HEK293 (cell line): Measurements from ENCODE around the gene NCEH1.

Experiments used
- CTCF ChIA-PET: fragments of 350-600 bp; formaldehyde crosslinking; extraction: SDS; loops from one replicate; lab custom pipeline; 2021; ENCODE audit warnings: antibody characterized with exemption; lab: Yijun Ruan, JAX
- POLR2A ChIA-PET: fragments of 300-600 bp; formaldehyde crosslinking; extraction: SDS; loops from one replicate; lab custom pipeline; 2020; ENCODE audit warnings: antibody characterized with exemption, inconsistent platforms; lab: Yijun Ruan, JAX
- H3K27ac ChIP-seq: fragments of 200-500 bp; sonication (Bioruptor generic); 2 replicates; pipeline ENCODE4 v1.5.1; 2014; ENCODE audit warnings: low read depth, low read length, control low read depth, inconsistent platforms; ENCODE audit errors: extremely low read depth
- H3K36me3 ChIP-seq, 2 experiments: fragments of 200-500 bp in 1 of 2; sonication (Bioruptor generic) in 1 of 2; 1 replicate in 1 of 2; 2 replicates in 1 of 2; pipeline ENCODE4 v1.5.1; 2014 to 2017; ENCODE audit warnings: inconsistent platforms in 2 of 2, low read length in 2 of 2; ENCODE audit not compliant: control insufficient read depth in 2 of 2, insufficient read depth in 1 of 2
- H3K4me1 ChIP-seq: fragments of 200-500 bp; sonication (Bioruptor generic); 2 replicates; pipeline ENCODE4 v1.5.1; 2014; ENCODE audit warnings: mild to moderate bottlenecking, low read length, inconsistent platforms; ENCODE audit not compliant: control insufficient read depth, insufficient read depth
- H3K4me3 ChIP-seq: 2 replicates; pipeline ENCODE4 v1.5.1; 2011; ENCODE audit warnings: low read depth, mild to moderate bottlenecking, control low read depth, low read length, moderate library complexity
- H3K9me3 ChIP-seq: fragments of 200-500 bp; sonication (Bioruptor generic); 2 replicates; pipeline ENCODE4 v1.5.1; 2014; ENCODE audit warnings: low read depth, low read length, inconsistent platforms; ENCODE audit not compliant: control insufficient read depth, insufficient read depth
- KLF17 ChIP-seq: fragments of 450-650 bp; formaldehyde crosslinking; IDR thresholded peaks from 2 replicates; pipeline ENCODE4 v1.5.1; 2016; ENCODE audit warnings: missing biosample characterization, missing genetic modification characterization
- MZF1 ChIP-seq: fragments of 450-650 bp; formaldehyde crosslinking; IDR thresholded peaks from 2 replicates; pipeline ENCODE4 v1.5.1; 2017; ENCODE audit warnings: missing biosample characterization, missing genetic modification characterization, borderline replicate concordance
- PRDM1 ChIP-seq: fragments of 450-650 bp; formaldehyde crosslinking; IDR thresholded peaks from 2 replicates; pipeline ENCODE4; 2016; ENCODE audit warnings: missing biosample characterization, missing genetic modification characterization
- PRDM4 ChIP-seq: fragments of 450-650 bp; formaldehyde crosslinking; IDR thresholded peaks from 2 replicates; pipeline ENCODE4 v1.5.1; 2017; ENCODE audit warnings: missing biosample characterization, missing genetic modification characterization
- SCRT2 ChIP-seq: fragments of 450-650 bp; formaldehyde crosslinking; IDR thresholded peaks from 2 replicates; pipeline ENCODE4 v1.5.1; 2016; ENCODE audit warnings: missing biosample characterization, missing genetic modification characterization
- SETDB1 ChIP-seq: IDR thresholded peaks from one replicate; pipeline ENCODE4 v1.6.1; 2017; ENCODE audit warnings: mild to moderate bottlenecking, low read length, moderate library complexity, mixed read lengths; ENCODE audit not compliant: insufficient read length
- SP7 ChIP-seq: fragments of 450-650 bp; formaldehyde crosslinking; IDR thresholded peaks from 2 replicates; pipeline ENCODE4 v1.5.1; 2016; ENCODE audit warnings: missing biosample characterization, missing genetic modification characterization
- WT1 ChIP-seq: fragments of 450-650 bp; formaldehyde crosslinking; IDR thresholded peaks from 2 replicates; pipeline ENCODE4 v1.5.1; 2016; ENCODE audit warnings: missing biosample characterization, missing genetic modification characterization
- ZBTB21 ChIP-seq: fragments of 450-650 bp; formaldehyde crosslinking; IDR thresholded peaks from 2 replicates; pipeline ENCODE4 v1.5.1; 2017; ENCODE audit warnings: missing biosample characterization, missing genetic modification characterization
- ZFP69B ChIP-seq: fragments of 450-650 bp; formaldehyde crosslinking; IDR thresholded peaks from 2 replicates; pipeline ENCODE4 v1.5.1; 2016; ENCODE audit warnings: missing biosample characterization, missing genetic modification characterization
- ZNF169 ChIP-seq: fragments of 450-650 bp; formaldehyde crosslinking; IDR thresholded peaks from 2 replicates; pipeline ENCODE4 v1.5.1; 2016; ENCODE audit warnings: missing biosample characterization, missing genetic modification characterization
- ZNF184 ChIP-seq: fragments of 450-650 bp; IDR thresholded peaks from 2 replicates; pipeline ENCODE4 v1.5.1; 2018; ENCODE audit warnings: missing biosample characterization, mild to moderate bottlenecking, missing genetic modification characterization
- ZNF23 ChIP-seq: fragments of 450-650 bp; formaldehyde crosslinking; IDR thresholded peaks from 2 replicates; pipeline ENCODE4 v1.5.1; 2016; ENCODE audit warnings: missing biosample characterization, missing genetic modification characterization, borderline replicate concordance
- ZNF324 ChIP-seq: fragments of 450-650 bp; formaldehyde crosslinking; IDR thresholded peaks from 2 replicates; pipeline ENCODE4 v1.5.1; 2016; ENCODE audit warnings: missing biosample characterization, missing genetic modification characterization
- ZNF335 ChIP-seq: fragments of 450-650 bp; formaldehyde crosslinking; conservative IDR thresholded peaks from 2 replicates; pipeline ENCODE4 v1.5.1; 2016; ENCODE audit warnings: missing biosample characterization, missing genetic modification characterization
- ZNF473 ChIP-seq: fragments of 450-650 bp; formaldehyde crosslinking; IDR thresholded peaks from 2 replicates; pipeline ENCODE4 v1.5.1; 2017; ENCODE audit warnings: missing biosample characterization, missing genetic modification characterization
- ZNF521 ChIP-seq: fragments of 450-650 bp; formaldehyde crosslinking; IDR thresholded peaks from 2 replicates; pipeline ENCODE4 v1.5.1; 2017; ENCODE audit warnings: missing biosample characterization, mild to moderate bottlenecking, missing genetic modification characterization
- ZNF529 ChIP-seq: fragments of 450-650 bp; formaldehyde crosslinking; IDR thresholded peaks from 2 replicates; pipeline ENCODE4 v1.5.1; 2017; ENCODE audit warnings: missing genetic modification characterization, missing biosample characterization; ENCODE audit not compliant: insufficient replicate concordance
- ZNF623 ChIP-seq: fragments of 450-650 bp; formaldehyde crosslinking; IDR thresholded peaks from 2 replicates; pipeline ENCODE4 v1.5.1; 2016; ENCODE audit warnings: missing biosample characterization, missing genetic modification characterization
- ZNF664 ChIP-seq: fragments of 450-650 bp; formaldehyde crosslinking; IDR thresholded peaks from 2 replicates; pipeline ENCODE4 v1.5.1; 2016; ENCODE audit warnings: missing biosample characterization, missing genetic modification characterization
- ZSCAN16 ChIP-seq: fragments of 450-650 bp; formaldehyde crosslinking; IDR thresholded peaks from 2 replicates; pipeline ENCODE4 v1.5.1; 2016; ENCODE audit warnings: missing biosample characterization, missing genetic modification characterization
- TF ChIP-seq, protein P1 (sequence below): fragments of 450-650 bp; formaldehyde crosslinking; IDR thresholded peaks from 2 replicates; pipeline ENCODE4 v1.5.1; 2016; ENCODE audit warnings: missing biosample characterization, missing genetic modification characterization
- TF ChIP-seq, protein P2 (sequence below): fragments of 450-650 bp; formaldehyde crosslinking; IDR thresholded peaks from 2 replicates; pipeline ENCODE4 v1.5.1; 2016; ENCODE audit warnings: missing biosample characterization, missing genetic modification characterization, low read depth
- TF ChIP-seq, protein P3 (sequence below): fragments of 450-650 bp; formaldehyde crosslinking; IDR thresholded peaks from 2 replicates; pipeline ENCODE4 v1.5.1; 2016; ENCODE audit warnings: missing biosample characterization, missing genetic modification characterization

NCEH1 gene

GRCh38 chr3:172641291-172641690 lies 69.6 kb downstream of the NCEH1 start (continued):
- TF ChIP-seq, protein P1, sequence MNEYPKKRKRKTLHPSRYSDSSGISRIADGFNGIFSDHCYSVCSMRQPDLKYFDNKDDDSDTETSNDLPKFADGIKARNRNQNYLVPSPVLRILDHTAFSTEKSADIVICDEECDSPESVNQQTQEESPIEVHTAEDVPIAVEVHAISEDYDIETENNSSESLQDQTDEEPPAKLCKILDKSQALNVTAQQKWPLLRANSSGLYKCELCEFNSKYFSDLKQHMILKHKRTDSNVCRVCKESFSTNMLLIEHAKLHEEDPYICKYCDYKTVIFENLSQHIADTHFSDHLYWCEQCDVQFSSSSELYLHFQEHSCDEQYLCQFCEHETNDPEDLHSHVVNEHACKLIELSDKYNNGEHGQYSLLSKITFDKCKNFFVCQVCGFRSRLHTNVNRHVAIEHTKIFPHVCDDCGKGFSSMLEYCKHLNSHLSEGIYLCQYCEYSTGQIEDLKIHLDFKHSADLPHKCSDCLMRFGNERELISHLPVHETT: no peak
- TF ChIP-seq SETDB1: no peak
- no peak for TF ChIP-seq SP7
- TF ChIP-seq ZNF324 (tag by site-specific recombination): no peak
- TF ChIP-seq, all 188 proteins: peak for 0

GRCh38 chr3:172640751-172641150 lies 70.1 kb downstream of the NCEH1 start:
- Histone ChIP-seq H3K9me3 (no peaks in the 10 kb centered on the region), H3K4me1 (no peaks in the 10 kb centered on the region)
- POLR2A ChIA-PET: no interaction called here
- TF ChIP-seq, protein P2, sequence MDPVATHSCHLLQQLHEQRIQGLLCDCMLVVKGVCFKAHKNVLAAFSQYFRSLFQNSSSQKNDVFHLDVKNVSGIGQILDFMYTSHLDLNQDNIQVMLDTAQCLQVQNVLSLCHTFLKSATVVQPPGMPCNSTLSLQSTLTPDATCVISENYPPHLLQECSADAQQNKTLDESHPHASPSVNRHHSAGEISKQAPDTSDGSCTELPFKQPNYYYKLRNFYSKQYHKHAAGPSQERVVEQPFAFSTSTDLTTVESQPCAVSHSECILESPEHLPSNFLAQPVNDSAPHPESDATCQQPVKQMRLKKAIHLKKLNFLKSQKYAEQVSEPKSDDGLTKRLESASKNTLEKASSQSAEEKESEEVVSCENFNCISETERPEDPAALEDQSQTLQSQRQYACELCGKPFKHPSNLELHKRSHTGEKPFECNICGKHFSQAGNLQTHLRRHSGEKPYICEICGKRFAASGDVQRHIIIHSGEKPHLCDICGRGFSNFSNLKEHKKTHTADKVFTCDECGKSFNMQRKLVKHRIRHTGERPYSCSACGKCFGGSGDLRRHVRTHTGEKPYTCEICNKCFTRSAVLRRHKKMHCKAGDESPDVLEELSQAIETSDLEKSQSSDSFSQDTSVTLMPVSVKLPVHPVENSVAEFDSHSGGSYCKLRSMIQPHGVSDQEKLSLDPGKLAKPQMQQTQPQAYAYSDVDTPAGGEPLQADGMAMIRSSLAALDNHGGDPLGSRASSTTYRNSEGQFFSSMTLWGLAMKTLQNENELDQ (tag by site-specific recombination): no peak
- TF ChIP-seq ZNF23 (tag by site-specific recombination) (no peak), KLF17 (tag by site-specific recombination) (no peak), ZNF664 (tag by site-specific recombination) (no peak), ZBTB21 (tag by site-specific recombination) (no peak), SP7 (no peak)
- TF ChIP-seq, protein P3, sequence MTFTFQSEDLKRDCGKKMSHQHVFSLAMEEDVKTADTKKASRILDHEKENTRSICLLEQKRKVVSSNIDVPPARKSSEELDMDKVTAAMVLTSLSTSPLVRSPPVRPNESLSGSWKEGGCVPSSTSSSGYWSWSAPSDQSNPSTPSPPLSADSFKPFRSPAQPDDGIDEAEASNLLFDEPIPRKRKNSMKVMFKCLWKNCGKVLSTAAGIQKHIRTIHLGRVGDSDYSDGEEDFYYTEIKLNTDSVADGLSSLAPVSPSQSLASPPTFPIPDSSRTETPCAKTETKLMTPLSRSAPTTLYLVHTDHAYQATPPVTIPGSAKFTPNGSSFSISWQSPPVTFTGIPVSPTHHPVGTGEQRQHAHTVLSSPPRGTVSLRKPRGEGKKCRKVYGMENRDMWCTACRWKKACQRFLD (tag by site-specific recombination): no peak
- TF ChIP-seq, all 188 proteins: peak for 0
- no peak overlapping the region for H3K27ac ChIP-seq
- CTCF ChIA-PET: no interaction called here
- H3K4me3 ChIP-seq: no peak overlapping the region
- peaks cover 0 to under 1% of the 10 kb centered on the region in 2 experiments; a peak in 1 of 3 replicates for H3K36me3 ChIP-seq

GRCh38 chr3:172635588-172635987 lies 75.3 kb downstream of the NCEH1 start:
- ChIA-PET CTCF (interaction anchor here (0.6 to 1.3 kb wide), 2 partner anchors 32 to 146 kb away, joined by 3 to 5 read pairs; no protein-coding TSS in a partner anchor), POLR2A (no interaction called here)

DNA sequence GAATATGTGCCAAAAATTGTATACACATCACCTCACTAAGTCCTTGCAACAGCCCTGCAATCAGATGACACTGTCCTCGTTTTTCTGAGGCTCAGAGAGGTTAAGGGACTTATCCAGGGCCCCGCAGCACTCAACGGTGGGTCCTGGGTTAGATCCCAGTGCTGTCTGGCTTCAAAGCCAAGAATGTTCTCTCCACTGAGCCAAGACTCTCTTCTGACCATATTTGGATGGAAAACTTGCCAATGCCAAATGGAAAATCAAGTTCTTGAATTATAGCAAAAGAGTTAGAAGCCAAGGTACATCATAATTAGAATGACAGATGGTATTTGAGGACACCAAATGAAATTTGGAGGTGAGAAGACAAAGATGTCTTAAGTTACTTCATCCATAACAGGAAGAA lies 75.9 kb downstream of the NCEH1 start:
- H3K27ac ChIP-seq: no peak overlapping the region
- TF ChIP-seq ZNF169 (tag by site-specific recombination): no peak
- TF ChIP-seq MZF1 (tag by site-specific recombination): no peak
- TF ChIP-seq ZNF521 (tag by site-specific recombination): no peak
- no peak for TF ChIP-seq ZNF623
- no peak for TF ChIP-seq WT1 (tag by site-specific recombination)
- no peak for TF ChIP-seq ZFP69B (tag by site-specific recombination)
- TF ChIP-seq PRDM4: no peak
- no peak for TF ChIP-seq ZNF529 (tag by site-specific recombination)
- no peak for TF ChIP-seq ZNF335 (tag by site-specific recombination)
- no peak for TF ChIP-seq PRDM1

More at GRCh38 chr3:172635588-172635987, 75.3 kb downstream of the NCEH1 start:
- no peaks in the 10 kb centered on the region for H3K9me3 ChIP-seq
- TF ChIP-seq ZSCAN16 (tag by site-specific recombination) (no peak), ZNF473 (tag by site-specific recombination) (no peak), ZNF184 (tag by site-specific recombination) (no peak), SCRT2 (tag by site-specific recombination) (peak; percentile 42; the same call in 1 of the 2 replicates)
- TF ChIP-seq, all 188 proteins: peak for 1
- Histone ChIP-seq H3K4me1 (no peaks in the 10 kb centered on the region), H3K27ac (no peak overlapping the region), H3K36me3 (peaks cover 0 to 15% of the 10 kb centered on the region in 2 experiments; a peak in 1 of 3 replicates), H3K4me3 (no peak overlapping the region)

More for the DNA sequence above, 75.9 kb downstream of the NCEH1 start:
- ChIA-PET CTCF (interaction anchor here (0.6 to 1.3 kb wide), 2 partner anchors 32 to 145 kb away, joined by 3 to 5 read pairs; no protein-coding TSS in a partner anchor), POLR2A (no interaction called here)
- no peaks in the 10 kb centered on the region for H3K9me3 ChIP-seq
- H3K4me1 ChIP-seq: no peaks in the 10 kb centered on the region
- no peak overlapping the region for H3K4me3 ChIP-seq
- H3K36me3 ChIP-seq: peaks cover 0 to 15% of the 10 kb centered on the region in 2 experiments; a peak in 1 of 3 replicates
